GM23338 (cell line): ENCODE results near the gene HTT-AS. TPM values are rescaled to one million over a fixed set of nuclear protein-coding genes. Genes with fewer than 3 reads are reported as not detected.

Experiments
- JUNB ChIP-seq: IDR thresholded peaks from one replicate; pipeline ENCODE4 v1.6.1; 2016; ENCODE audit warnings: antibody characterized with exemption; ENCODE audit not compliant: unreplicated experiment
- NANOG ChIP-seq: IDR thresholded peaks from 2 replicates; pipeline ENCODE4 v1.6.1; 2016; ENCODE audit warnings: antibody characterized with exemption, borderline replicate concordance
- POLR2AphosphoS5 ChIP-seq: IDR thresholded peaks from 2 replicates; pipeline ENCODE4 v1.6.1; 2016; ENCODE audit warnings: antibody characterized with exemption, low read depth
- ZNF331 ChIP-seq: fragments of 250-450 bp; sonication (Bioruptor Pico); IDR thresholded peaks from 2 replicates; pipeline ENCODE4 v1.5.0; 2020; ENCODE audit warnings: low read depth, mild to moderate bottlenecking, moderate library complexity
- polyA plus RNA-seq: library from polyadenylated mRNA; unstranded; fragments of >200 nt; fragmentation: Nextera tagmentation; extraction: Ambion mirVana; gene quantifications from 2 replicates; pipeline ENCODE4 v1.2.1, GENCODE V29; 2016
- total RNA-seq: library from RNA; depleted of rRNA; stranded (reverse); fragments of >200 nt; shearing (Covaris generic); gene quantifications from 2 replicates; pipeline ENCODE4 v1.2.3, GENCODE V29; 2014
- TF ChIP-seq, protein P1 (sequence below): fragments of 250-450 bp; sonication (Bioruptor Pico); IDR thresholded peaks from 2 replicates; pipeline ENCODE4 v1.5.0; 2020; ENCODE audit warnings: mild to moderate bottlenecking, moderate library complexity
- TF ChIP-seq, protein P2 (sequence below): IDR thresholded peaks from one replicate; pipeline ENCODE4 v1.6.1; 2018; ENCODE audit warnings: antibody characterized with exemption; ENCODE audit not compliant: unreplicated experiment

HTT-AS gene
- total and polyA plus RNA-seq, 2 experiments from 2014 or later, result not detected

DNA sequence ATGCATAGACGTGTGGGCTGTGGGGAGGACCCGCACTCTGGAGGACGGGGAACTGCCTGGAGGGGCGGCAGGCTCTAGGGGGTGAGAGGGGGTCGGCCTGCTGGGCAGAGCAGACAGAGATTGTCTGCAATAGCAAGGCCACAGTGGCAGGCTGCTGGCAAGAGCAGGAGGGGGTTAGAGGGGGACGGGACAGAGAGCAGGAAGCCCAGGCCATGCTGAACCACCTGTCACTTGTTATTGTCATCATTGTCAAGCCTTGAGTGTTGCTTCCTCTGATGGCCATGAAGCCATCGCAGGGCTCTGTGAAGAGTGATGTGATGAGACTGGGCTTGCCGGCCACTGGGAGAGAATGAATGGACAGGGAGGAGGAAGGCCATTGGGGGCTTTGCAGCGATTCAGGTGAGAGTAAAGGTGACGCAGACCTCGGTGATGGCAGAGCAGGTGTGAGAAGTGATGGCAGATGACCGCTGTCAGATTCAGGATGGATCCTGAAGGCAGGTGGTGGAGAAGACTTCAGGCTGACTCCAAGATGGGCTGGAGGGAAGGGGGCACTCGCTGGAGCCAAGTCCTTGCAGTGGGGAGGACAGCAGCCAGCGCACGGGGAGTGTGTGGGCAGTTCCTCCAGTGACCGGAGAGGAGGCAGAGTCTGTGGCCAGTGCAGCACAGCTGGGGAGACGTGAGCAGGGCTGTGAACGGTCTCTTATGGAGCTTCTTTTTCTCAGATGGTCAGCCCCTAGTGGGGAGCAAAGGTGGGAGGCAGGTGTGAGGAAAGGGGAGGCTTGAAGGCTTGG, 43.6 kb downstream of the HTT-AS start (continued):
- TF ChIP-seq, protein P1, sequence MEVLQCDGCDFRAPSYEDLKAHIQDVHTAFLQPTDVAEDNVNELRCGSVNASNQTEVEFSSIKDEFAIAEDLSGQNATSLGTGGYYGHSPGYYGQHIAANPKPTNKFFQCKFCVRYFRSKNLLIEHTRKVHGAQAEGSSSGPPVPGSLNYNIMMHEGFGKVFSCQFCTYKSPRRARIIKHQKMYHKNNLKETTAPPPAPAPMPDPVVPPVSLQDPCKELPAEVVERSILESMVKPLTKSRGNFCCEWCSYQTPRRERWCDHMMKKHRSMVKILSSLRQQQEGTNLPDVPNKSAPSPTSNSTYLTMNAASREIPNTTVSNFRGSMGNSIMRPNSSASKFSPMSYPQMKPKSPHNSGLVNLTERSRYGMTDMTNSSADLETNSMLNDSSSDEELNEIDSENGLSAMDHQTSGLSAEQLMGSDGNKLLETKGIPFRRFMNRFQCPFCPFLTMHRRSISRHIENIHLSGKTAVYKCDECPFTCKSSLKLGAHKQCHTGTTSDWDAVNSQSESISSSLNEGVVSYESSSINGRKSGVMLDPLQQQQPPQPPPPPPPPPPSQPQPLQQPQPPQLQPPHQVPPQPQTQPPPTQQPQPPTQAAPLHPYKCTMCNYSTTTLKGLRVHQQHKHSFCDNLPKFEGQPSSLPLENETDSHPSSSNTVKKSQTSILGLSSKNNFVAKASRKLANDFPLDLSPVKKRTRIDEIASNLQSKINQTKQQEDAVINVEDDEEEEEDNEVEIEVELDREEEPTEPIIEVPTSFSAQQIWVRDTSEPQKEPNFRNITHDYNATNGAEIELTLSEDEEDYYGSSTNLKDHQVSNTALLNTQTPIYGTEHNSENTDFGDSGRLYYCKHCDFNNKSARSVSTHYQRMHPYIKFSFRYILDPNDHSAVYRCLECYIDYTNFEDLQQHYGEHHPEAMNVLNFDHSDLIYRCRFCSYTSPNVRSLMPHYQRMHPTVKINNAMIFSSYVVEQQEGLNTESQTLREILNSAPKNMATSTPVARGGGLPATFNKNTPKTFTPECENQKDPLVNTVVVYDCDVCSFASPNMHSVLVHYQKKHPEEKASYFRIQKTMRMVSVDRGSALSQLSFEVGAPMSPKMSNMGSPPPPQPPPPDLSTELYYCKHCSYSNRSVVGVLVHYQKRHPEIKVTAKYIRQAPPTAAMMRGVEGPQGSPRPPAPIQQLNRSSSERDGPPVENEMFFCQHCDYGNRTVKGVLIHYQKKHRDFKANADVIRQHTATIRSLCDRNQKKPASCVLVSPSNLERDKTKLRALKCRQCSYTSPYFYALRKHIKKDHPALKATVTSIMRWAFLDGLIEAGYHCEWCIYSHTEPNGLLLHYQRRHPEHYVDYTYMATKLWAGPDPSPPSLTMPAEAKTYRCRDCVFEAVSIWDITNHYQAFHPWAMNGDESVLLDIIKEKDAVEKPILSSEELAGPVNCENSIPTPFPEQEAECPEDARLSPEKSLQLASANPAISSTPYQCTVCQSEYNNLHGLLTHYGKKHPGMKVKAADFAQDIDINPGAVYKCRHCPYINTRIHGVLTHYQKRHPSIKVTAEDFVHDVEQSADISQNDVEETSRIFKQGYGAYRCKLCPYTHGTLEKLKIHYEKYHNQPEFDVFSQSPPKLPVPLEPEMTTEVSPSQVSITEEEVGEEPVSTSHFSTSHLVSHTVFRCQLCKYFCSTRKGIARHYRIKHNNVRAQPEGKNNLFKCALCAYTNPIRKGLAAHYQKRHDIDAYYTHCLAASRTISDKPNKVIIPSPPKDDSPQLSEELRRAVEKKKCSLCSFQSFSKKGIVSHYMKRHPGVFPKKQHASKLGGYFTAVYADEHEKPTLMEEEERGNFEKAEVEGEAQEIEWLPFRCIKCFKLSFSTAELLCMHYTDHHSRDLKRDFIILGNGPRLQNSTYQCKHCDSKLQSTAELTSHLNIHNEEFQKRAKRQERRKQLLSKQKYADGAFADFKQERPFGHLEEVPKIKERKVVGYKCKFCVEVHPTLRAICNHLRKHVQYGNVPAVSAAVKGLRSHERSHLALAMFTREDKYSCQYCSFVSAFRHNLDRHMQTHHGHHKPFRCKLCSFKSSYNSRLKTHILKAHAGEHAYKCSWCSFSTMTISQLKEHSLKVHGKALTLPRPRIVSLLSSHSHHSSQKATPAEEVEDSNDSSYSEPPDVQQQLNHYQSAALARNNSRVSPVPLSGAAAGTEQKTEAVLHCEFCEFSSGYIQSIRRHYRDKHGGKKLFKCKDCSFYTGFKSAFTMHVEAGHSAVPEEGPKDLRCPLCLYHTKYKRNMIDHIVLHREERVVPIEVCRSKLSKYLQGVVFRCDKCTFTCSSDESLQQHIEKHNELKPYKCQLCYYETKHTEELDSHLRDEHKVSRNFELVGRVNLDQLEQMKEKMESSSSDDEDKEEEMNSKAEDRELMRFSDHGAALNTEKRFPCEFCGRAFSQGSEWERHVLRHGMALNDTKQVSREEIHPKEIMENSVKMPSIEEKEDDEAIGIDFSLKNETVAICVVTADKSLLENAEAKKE, result no peak
- TF ChIP-seq JUNB (no peak), POLR2AphosphoS5 (no peak), ZNF331 (CRISPR knock-in tag) (no peak), NANOG (no peak)
- TF ChIP-seq, protein P2, sequence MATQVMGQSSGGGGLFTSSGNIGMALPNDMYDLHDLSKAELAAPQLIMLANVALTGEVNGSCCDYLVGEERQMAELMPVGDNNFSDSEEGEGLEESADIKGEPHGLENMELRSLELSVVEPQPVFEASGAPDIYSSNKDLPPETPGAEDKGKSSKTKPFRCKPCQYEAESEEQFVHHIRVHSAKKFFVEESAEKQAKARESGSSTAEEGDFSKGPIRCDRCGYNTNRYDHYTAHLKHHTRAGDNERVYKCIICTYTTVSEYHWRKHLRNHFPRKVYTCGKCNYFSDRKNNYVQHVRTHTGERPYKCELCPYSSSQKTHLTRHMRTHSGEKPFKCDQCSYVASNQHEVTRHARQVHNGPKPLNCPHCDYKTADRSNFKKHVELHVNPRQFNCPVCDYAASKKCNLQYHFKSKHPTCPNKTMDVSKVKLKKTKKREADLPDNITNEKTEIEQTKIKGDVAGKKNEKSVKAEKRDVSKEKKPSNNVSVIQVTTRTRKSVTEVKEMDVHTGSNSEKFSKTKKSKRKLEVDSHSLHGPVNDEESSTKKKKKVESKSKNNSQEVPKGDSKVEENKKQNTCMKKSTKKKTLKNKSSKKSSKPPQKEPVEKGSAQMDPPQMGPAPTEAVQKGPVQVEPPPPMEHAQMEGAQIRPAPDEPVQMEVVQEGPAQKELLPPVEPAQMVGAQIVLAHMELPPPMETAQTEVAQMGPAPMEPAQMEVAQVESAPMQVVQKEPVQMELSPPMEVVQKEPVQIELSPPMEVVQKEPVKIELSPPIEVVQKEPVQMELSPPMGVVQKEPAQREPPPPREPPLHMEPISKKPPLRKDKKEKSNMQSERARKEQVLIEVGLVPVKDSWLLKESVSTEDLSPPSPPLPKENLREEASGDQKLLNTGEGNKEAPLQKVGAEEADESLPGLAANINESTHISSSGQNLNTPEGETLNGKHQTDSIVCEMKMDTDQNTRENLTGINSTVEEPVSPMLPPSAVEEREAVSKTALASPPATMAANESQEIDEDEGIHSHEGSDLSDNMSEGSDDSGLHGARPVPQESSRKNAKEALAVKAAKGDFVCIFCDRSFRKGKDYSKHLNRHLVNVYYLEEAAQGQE, result no peak
